GM23338 (cell line): ENCODE measurements around the gene KIF4B. TPM values are rescaled to one million over a fixed set of nuclear protein-coding genes. Genes with fewer than 3 reads are reported as not detected.

Source experiments
- ATAC-seq: fragments of 200-7000 bp; cut with Tn5 transposase; 3 replicates; pipeline ENCODE4 v1.9.1; 2020
- DNase-seq: peaks from one replicate; pipeline ENCODE4 v3.0.0-alpha.2; 2015; ENCODE audit warnings: low spot score
- H2AFZ ChIP-seq: fragments of 200-600 bp; sonication (generic); 2 replicates; pipeline ENCODE4 v1.8.0; 2016; ENCODE audit warnings: antibody characterized with exemption, mild to moderate bottlenecking, moderate library complexity
- H3F3A ChIP-seq: fragments of 200-600 bp; sonication (generic); replicated peaks from 2 replicates; pipeline ENCODE4 v1.8.0; 2017; ENCODE audit warnings: antibody characterized with exemption, mixed run types, low read depth
- H3K27ac ChIP-seq: fragments of 200-600 bp; sonication (generic); 2 replicates; pipeline ENCODE4 v1.6.1; 2016; ENCODE audit warnings: low read depth
- H3K27me3 ChIP-seq: fragments of 200-600 bp; sonication (generic); 2 replicates; pipeline ENCODE4 v1.8.0; 2016; ENCODE audit warnings: mild to moderate bottlenecking, mixed run types, moderate library complexity; ENCODE audit not compliant: insufficient read depth
- H3K36me3 ChIP-seq: fragments of 200-600 bp; sonication (generic); 2 replicates; pipeline ENCODE4 v1.8.0; 2016; ENCODE audit warnings: mild to moderate bottlenecking; ENCODE audit not compliant: insufficient read depth
- H3K4me1 ChIP-seq: fragments of 200-600 bp; sonication (generic); 2 replicates; pipeline ENCODE4 v1.8.0; 2016; ENCODE audit warnings: mild to moderate bottlenecking, moderate library complexity; ENCODE audit not compliant: insufficient read depth
- H3K4me2 ChIP-seq: fragments of 200-600 bp; sonication (generic); 2 replicates; pipeline ENCODE4 v1.7.1; 2017; ENCODE audit warnings: mixed run types
- H3K4me3 ChIP-seq: fragments of 200-600 bp; sonication (generic); 2 replicates; pipeline ENCODE4 v1.6.1; 2016; ENCODE audit warnings: mixed run types
- H3K79me2 ChIP-seq: fragments of 200-600 bp; sonication (generic); replicated peaks from 2 replicates; pipeline ENCODE4 v1.8.0; 2017; ENCODE audit warnings: mild to moderate bottlenecking; ENCODE audit not compliant: insufficient read depth
- H3K9me2 ChIP-seq: fragments of 200-600 bp; sonication (generic); 2 replicates; pipeline ENCODE4 v1.8.0; 2017; ENCODE audit not compliant: insufficient read depth
- H4K20me1 ChIP-seq: fragments of 200-600 bp; sonication (generic); replicated peaks from 2 replicates; pipeline ENCODE4 v1.8.0; 2017; ENCODE audit warnings: mild to moderate bottlenecking; ENCODE audit not compliant: insufficient read depth
- H3K27ac Mint-ChIP-seq: 2 replicates; pipeline ENCODE4 v1.8.0; 2020; ENCODE audit warnings: inconsistent platforms, mild to moderate bottlenecking, moderate library complexity, mixed read lengths
- H3K27me3 Mint-ChIP-seq: 3 replicates; pipeline ENCODE4 v1.8.0; 2022; ENCODE audit warnings: low read depth, mild to moderate bottlenecking, moderate library complexity, mixed read lengths, inconsistent platforms; ENCODE audit not compliant: insufficient read depth, poor library complexity
- H3K36me3 Mint-ChIP-seq: 3 replicates; pipeline ENCODE4 v1.8.0; 2021; ENCODE audit warnings: low read depth, mild to moderate bottlenecking, inconsistent platforms, moderate library complexity, mixed read lengths
- H3K4me1 Mint-ChIP-seq: 3 replicates; pipeline ENCODE4 v1.8.0; 2020; ENCODE audit warnings: mild to moderate bottlenecking, inconsistent platforms, mixed read lengths
- H3K4me3 Mint-ChIP-seq: 3 replicates; pipeline ENCODE4 v1.8.0; 2021; ENCODE audit warnings: moderate library complexity, mild to moderate bottlenecking, inconsistent platforms, mixed read lengths
- H3K9me3 Mint-ChIP-seq: 3 replicates; pipeline ENCODE4 v1.8.0; 2020; ENCODE audit warnings: moderate library complexity, mild to moderate bottlenecking, inconsistent platforms, mixed read lengths
- CREB1 ChIP-seq: fragments of 250-450 bp; sonication (Bioruptor Pico); IDR thresholded peaks from 2 replicates; pipeline ENCODE4 v1.5.0; 2020; ENCODE audit warnings: low read depth, mild to moderate bottlenecking, moderate library complexity
- EZH2phosphoT487 ChIP-seq: fragments of 200-600 bp; sonication (generic); IDR thresholded peaks from one replicate; pipeline ENCODE4 v1.8.1; 2018; ENCODE audit warnings: antibody characterized with exemption; ENCODE audit not compliant: unreplicated experiment
- JUNB ChIP-seq: IDR thresholded peaks from one replicate; pipeline ENCODE4 v1.6.1; 2016; ENCODE audit warnings: antibody characterized with exemption; ENCODE audit not compliant: unreplicated experiment
- NANOG ChIP-seq: IDR thresholded peaks from 2 replicates; pipeline ENCODE4 v1.6.1; 2016; ENCODE audit warnings: antibody characterized with exemption, borderline replicate concordance
- POLR2AphosphoS5 ChIP-seq: IDR thresholded peaks from 2 replicates; pipeline ENCODE4 v1.6.1; 2016; ENCODE audit warnings: antibody characterized with exemption, low read depth
- STAT1 ChIP-seq: IDR thresholded peaks from one replicate; pipeline ENCODE4 v1.6.1; 2016; ENCODE audit warnings: antibody characterized with exemption; ENCODE audit not compliant: unreplicated experiment
- ZNF331 ChIP-seq: fragments of 250-450 bp; sonication (Bioruptor Pico); IDR thresholded peaks from 2 replicates; pipeline ENCODE4 v1.5.0; 2020; ENCODE audit warnings: low read depth, mild to moderate bottlenecking, moderate library complexity
- polyA plus RNA-seq: library from polyadenylated mRNA; unstranded; fragments of >200 nt; fragmentation: Nextera tagmentation; extraction: Ambion mirVana; gene quantifications from 2 replicates; pipeline ENCODE4 v1.2.1, GENCODE V29; 2016
- total RNA-seq: library from RNA; depleted of rRNA; stranded (reverse); fragments of >200 nt; shearing (Covaris generic); gene quantifications from 2 replicates; pipeline ENCODE4 v1.2.3, GENCODE V29; 2014
- TF ChIP-seq, protein P1 (sequence below), 2 experiments: fragments of 200-600 bp in 1 of 2; sonication (generic) in 1 of 2; conservative IDR thresholded peaks; 2 replicates each; pipeline versions ENCODE4 v1.5.1 to v1.6.1; 2016 to 2017; ENCODE audit warnings: antibody characterized with exemption in 2 of 2, low read depth in 2 of 2, mild to moderate bottlenecking in 2 of 2, moderate library complexity in 1 of 2
- TF ChIP-seq, protein P2 (sequence below): IDR thresholded peaks from one replicate; pipeline ENCODE4 v1.6.1; 2018; ENCODE audit warnings: antibody characterized with exemption; ENCODE audit not compliant: unreplicated experiment
- TF ChIP-seq, protein P3 (sequence below): IDR thresholded peaks from 2 replicates; pipeline ENCODE4 v1.6.1; 2016; ENCODE audit warnings: antibody characterized with exemption

Gene KIF4B
- total and polyA plus RNA-seq, 2 experiments from 2014 or later: not detected

DNA sequence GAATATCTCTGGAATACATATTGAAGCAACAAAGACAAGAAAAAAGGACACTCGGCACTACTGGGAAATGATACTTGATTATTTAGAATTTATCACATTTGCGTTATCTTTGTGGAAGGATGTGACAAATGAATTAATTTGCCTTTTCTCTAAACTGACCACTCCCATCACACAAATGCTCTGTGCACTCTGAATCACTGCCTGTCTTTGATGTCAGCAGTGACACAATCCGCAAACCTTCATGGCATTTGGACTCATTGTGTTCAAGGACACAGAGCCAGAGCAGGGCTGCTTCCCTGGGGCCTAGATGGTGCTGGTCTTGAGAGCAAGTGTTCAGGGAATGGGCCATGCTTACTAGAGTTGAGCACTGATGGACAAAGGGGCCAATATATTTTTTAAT is 4.9 kb upstream of the KIF4B start:
- Histone ChIP-seq H3K9me2 (no peaks in the 10 kb centered on the region), H4K20me1 (no peaks in the 10 kb centered on the region), H3K27ac (no peak overlapping the region), H3K4me2 (no peak overlapping the region), H3K79me2 (no peaks in the 10 kb centered on the region), H2AFZ (no peak overlapping the region), H3F3A (no peaks in the 10 kb centered on the region), H3K27me3 (no peaks in the 10 kb centered on the region), H3K4me3 (no peak overlapping the region), H3K36me3 (no peaks in the 10 kb centered on the region), H3K4me1 (no peaks in the 10 kb centered on the region)
- DNase-seq (no peak), ATAC-seq (no peak)
- Mint-ChIP-seq H3K27me3 (peaks cover 2% of the 10 kb centered on the region), H3K4me3 (no peak overlapping the region), H3K27ac (no peak overlapping the region), H3K9me3 (peaks cover 17% of the 10 kb centered on the region), H3K4me1 (no peaks in the 10 kb centered on the region), H3K36me3 (no peaks in the 10 kb centered on the region; the same call in 2 of the 3 replicates)
- TF ChIP-seq ZNF331 (no peak), EZH2phosphoT487 (no peak), STAT1 (no peak), POLR2AphosphoS5 (no peak), CREB1 (CRISPR knock-in tag) (no peak)

DNA sequence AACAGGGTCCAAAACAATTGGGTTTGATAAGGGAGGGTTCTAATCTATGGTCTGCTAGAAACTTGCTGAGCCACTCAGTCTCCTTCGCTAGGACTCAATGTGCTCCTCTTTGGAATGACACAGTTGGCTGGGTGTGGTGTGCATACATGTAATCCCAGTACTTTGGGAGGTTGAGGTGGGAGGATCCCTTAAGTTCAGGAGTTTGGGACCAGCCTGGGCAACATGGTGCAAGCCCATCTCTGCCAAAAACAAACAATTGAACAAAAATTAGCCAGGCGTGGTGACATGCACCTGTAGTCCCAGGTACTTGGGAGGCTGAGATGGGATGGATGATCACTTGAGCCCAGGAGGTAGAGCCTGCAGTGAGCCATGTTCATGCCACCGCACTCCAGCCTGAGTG is 2.7 kb upstream of the KIF4B start:
- TF ChIP-seq, protein P1, sequence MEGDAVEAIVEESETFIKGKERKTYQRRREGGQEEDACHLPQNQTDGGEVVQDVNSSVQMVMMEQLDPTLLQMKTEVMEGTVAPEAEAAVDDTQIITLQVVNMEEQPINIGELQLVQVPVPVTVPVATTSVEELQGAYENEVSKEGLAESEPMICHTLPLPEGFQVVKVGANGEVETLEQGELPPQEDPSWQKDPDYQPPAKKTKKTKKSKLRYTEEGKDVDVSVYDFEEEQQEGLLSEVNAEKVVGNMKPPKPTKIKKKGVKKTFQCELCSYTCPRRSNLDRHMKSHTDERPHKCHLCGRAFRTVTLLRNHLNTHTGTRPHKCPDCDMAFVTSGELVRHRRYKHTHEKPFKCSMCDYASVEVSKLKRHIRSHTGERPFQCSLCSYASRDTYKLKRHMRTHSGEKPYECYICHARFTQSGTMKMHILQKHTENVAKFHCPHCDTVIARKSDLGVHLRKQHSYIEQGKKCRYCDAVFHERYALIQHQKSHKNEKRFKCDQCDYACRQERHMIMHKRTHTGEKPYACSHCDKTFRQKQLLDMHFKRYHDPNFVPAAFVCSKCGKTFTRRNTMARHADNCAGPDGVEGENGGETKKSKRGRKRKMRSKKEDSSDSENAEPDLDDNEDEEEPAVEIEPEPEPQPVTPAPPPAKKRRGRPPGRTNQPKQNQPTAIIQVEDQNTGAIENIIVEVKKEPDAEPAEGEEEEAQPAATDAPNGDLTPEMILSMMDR (conservative IDR thresholded peaks at IDR 0.05; ENCODE audit: low read depth in 2 of 2): no peak
- TF ChIP-seq, protein P2, sequence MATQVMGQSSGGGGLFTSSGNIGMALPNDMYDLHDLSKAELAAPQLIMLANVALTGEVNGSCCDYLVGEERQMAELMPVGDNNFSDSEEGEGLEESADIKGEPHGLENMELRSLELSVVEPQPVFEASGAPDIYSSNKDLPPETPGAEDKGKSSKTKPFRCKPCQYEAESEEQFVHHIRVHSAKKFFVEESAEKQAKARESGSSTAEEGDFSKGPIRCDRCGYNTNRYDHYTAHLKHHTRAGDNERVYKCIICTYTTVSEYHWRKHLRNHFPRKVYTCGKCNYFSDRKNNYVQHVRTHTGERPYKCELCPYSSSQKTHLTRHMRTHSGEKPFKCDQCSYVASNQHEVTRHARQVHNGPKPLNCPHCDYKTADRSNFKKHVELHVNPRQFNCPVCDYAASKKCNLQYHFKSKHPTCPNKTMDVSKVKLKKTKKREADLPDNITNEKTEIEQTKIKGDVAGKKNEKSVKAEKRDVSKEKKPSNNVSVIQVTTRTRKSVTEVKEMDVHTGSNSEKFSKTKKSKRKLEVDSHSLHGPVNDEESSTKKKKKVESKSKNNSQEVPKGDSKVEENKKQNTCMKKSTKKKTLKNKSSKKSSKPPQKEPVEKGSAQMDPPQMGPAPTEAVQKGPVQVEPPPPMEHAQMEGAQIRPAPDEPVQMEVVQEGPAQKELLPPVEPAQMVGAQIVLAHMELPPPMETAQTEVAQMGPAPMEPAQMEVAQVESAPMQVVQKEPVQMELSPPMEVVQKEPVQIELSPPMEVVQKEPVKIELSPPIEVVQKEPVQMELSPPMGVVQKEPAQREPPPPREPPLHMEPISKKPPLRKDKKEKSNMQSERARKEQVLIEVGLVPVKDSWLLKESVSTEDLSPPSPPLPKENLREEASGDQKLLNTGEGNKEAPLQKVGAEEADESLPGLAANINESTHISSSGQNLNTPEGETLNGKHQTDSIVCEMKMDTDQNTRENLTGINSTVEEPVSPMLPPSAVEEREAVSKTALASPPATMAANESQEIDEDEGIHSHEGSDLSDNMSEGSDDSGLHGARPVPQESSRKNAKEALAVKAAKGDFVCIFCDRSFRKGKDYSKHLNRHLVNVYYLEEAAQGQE: no peak
- TF ChIP-seq ZNF331 (no peak), NANOG (no peak), STAT1 (no peak), JUNB (no peak)
- TF ChIP-seq, protein P3, sequence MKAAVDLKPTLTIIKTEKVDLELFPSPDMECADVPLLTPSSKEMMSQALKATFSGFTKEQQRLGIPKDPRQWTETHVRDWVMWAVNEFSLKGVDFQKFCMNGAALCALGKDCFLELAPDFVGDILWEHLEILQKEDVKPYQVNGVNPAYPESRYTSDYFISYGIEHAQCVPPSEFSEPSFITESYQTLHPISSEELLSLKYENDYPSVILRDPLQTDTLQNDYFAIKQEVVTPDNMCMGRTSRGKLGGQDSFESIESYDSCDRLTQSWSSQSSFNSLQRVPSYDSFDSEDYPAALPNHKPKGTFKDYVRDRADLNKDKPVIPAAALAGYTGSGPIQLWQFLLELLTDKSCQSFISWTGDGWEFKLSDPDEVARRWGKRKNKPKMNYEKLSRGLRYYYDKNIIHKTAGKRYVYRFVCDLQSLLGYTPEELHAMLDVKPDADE: no peak
- peaks cover 18% of the 10 kb centered on the region for H3K9me3 Mint-ChIP-seq
- Histone ChIP-seq H3K9me2 (no peaks in the 10 kb centered on the region), H3K36me3 (no peaks in the 10 kb centered on the region), H3F3A (no peaks in the 10 kb centered on the region), H3K4me3 (no peak overlapping the region), H3K79me2 (no peaks in the 10 kb centered on the region), H3K27me3 (no peaks in the 10 kb centered on the region), H3K4me2 (no peak overlapping the region), H3K27ac (no peak overlapping the region), H2AFZ (no peak overlapping the region), H4K20me1 (no peaks in the 10 kb centered on the region), H3K4me1 (no peaks in the 10 kb centered on the region)
- H3K4me3 Mint-ChIP-seq: no peak overlapping the region
- no peaks in the 10 kb centered on the region for H3K36me3 Mint-ChIP-seq
- no peaks in the 10 kb centered on the region for H3K27me3 Mint-ChIP-seq
- no peak for DNase-seq
- ATAC-seq: no peak
- no peaks in the 10 kb centered on the region for H3K4me1 Mint-ChIP-seq
- H3K27ac Mint-ChIP-seq: no peak overlapping the region
